Smooth muscle cell (in vitro differentiated cells): ENCODE measurements around the gene FGF19. TPM values are rescaled to one million over a fixed set of nuclear protein-coding genes. Genes with fewer than 3 reads are reported as not detected.
A peak's percentile ranks its signal among the peaks of the same experiment; 100 is the strongest.

ENCODE experiments used
- DNase-seq: peaks from one replicate; lab custom pipeline; 2025; ENCODE audit not compliant: unreplicated experiment; lab: John Stamatoyannopoulos, UW
- H2AFZ ChIP-seq: fragments of 200-600 bp; sonication (generic); 2 replicates; pipeline ENCODE4 v1.6.0; 2016; ENCODE audit warnings: antibody characterized with exemption, low read depth, mild to moderate bottlenecking
- H3F3A ChIP-seq: fragments of 200-600 bp; sonication (generic); 2 replicates; pipeline ENCODE4 v1.6.0; 2017; ENCODE audit warnings: antibody characterized with exemption, low read depth
- H3K27ac ChIP-seq: fragments of 200-600 bp; sonication (generic); 2 replicates; pipeline ENCODE4 v1.5.1; 2016; ENCODE audit warnings: low read depth, mild to moderate bottlenecking
- H3K27me3 ChIP-seq: fragments of 200-600 bp; sonication (generic); 2 replicates; pipeline ENCODE4 v1.6.1; 2016; ENCODE audit warnings: low read depth, mild to moderate bottlenecking
- H3K36me3 ChIP-seq: fragments of 200-600 bp; sonication (generic); 2 replicates; pipeline ENCODE4 v1.5.1; 2016; ENCODE audit warnings: low read depth
- H3K4me1 ChIP-seq: fragments of 200-600 bp; sonication (generic); 2 replicates; pipeline ENCODE4 v1.5.1; 2016; ENCODE audit warnings: low read depth
- H3K4me2 ChIP-seq: fragments of 200-600 bp; sonication (generic); 2 replicates; pipeline ENCODE4 v1.6.0; 2016; ENCODE audit warnings: mild to moderate bottlenecking
- H3K4me3 ChIP-seq: fragments of 200-600 bp; sonication (generic); 2 replicates; pipeline ENCODE4 v1.5.1; 2016; ENCODE audit warnings: mild to moderate bottlenecking
- H3K79me2 ChIP-seq: fragments of 200-600 bp; sonication (generic); 2 replicates; pipeline ENCODE4 v1.6.0; 2016; ENCODE audit warnings: low read depth, mild to moderate bottlenecking
- H3K9ac ChIP-seq: fragments of 200-600 bp; sonication (generic); 2 replicates; pipeline ENCODE4 v1.6.0; 2016; ENCODE audit warnings: low read depth
- H3K9me3 ChIP-seq: fragments of 200-600 bp; sonication (generic); replicated peaks from 2 replicates; pipeline ENCODE4 v1.5.1; 2016; ENCODE audit warnings: low read depth
- H4K20me1 ChIP-seq: fragments of 200-600 bp; sonication (generic); 2 replicates; pipeline ENCODE4 v1.6.0; 2016; ENCODE audit warnings: low read depth
- CTCF ChIP-seq: fragments of 200-600 bp; sonication (generic); IDR thresholded peaks from 2 replicates; pipeline ENCODE4 v1.5.1; 2017; ENCODE audit warnings: borderline replicate concordance, mild to moderate bottlenecking, antibody characterized with exemption; ENCODE audit not compliant: insufficient read depth, poor library complexity, severe bottlenecking
- WGBS: methylation state at CpG from one replicate; pipeline ENCODE4 v1.1.7; 2016; ENCODE audit warnings: low lambda C conversion rate; 5-methylcytosine and 5-hydroxymethylcytosine counted together
- polyA plus RNA-seq: library from polyadenylated mRNA; unstranded; fragments of >200 nt; fragmentation: Nextera tagmentation; extraction: Ambion mirVana; gene quantifications from 2 replicates; pipeline ENCODE4 v1.2.1, GENCODE V29; 2016
- total RNA-seq: library from RNA; depleted of rRNA; stranded (reverse); fragments of >200 nt; gene quantifications from 2 replicates; pipeline ENCODE4 v1.2.3, GENCODE V29; 2014

Gene FGF19
- total and polyA plus RNA-seq, 2 experiments from 2014 or later = not detected

- no peaks in the 10 kb centered on the region for H3K9me3 ChIP-seq
- H3K4me2 ChIP-seq = no peak overlapping the region
- H3K27ac ChIP-seq = no peak overlapping the region
- no peaks in the 10 kb centered on the region for H3K27me3 ChIP-seq
- H4K20me1 ChIP-seq = no peaks in the 10 kb centered on the region
- WGBS = 81% methylated on average over 11 of the region's 11 CpGs
- no peaks in the 10 kb centered on the region for H3K36me3 ChIP-seq
- no peaks in the 10 kb centered on the region for H3K79me2 ChIP-seq
- no peak overlapping the region for H3K4me3 ChIP-seq
- H2AFZ ChIP-seq = no peak overlapping the region
- no peak for TF ChIP-seq CTCF
- DNase-seq = no peak
- peaks cover 7% of the 10 kb centered on the region for H3K4me1 ChIP-seq
- no peaks in the 10 kb centered on the region for H3F3A ChIP-seq
- no peak overlapping the region for H3K9ac ChIP-seq
Measured at GRCh38 chr11:69750108-69750850, 46.5 kb upstream of the FGF19 start.

DNA sequence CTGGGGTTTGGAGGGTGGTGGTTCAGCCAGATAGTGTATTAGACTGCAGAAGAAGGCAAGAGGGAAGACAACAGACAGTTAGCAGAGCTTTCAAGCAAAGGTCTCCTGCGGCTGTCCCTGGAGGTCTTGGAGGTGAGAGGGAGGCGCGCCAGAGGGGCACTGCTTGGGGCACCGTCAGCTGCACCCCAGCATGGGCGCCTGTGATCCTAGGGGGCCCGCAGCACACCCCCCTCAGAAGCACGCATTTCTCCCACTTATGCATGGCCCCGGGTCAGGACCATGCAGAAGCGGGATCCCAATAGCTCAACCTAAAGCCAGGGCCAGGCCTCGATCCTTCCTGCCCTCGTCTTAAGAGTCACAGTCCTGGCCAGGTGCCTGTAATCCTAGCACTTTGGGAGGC is 44.8 kb upstream of the FGF19 start:
- H3K4me2 ChIP-seq = no peak overlapping the region
- H3K4me3 ChIP-seq = no peak overlapping the region
- no peak overlapping the region for H2AFZ ChIP-seq
- H3K27ac ChIP-seq = no peak overlapping the region
- no peaks in the 10 kb centered on the region for H3K9me3 ChIP-seq
- no peaks in the 10 kb centered on the region for H3K79me2 ChIP-seq
- H3K36me3 ChIP-seq = no peaks in the 10 kb centered on the region
- WGBS = 91% methylated on average over 11 of the region's 11 CpGs
- H3F3A ChIP-seq = no peaks in the 10 kb centered on the region
- no peak for DNase-seq
- H3K4me1 ChIP-seq = peaks cover 7% of the 10 kb centered on the region
- no peaks in the 10 kb centered on the region for H4K20me1 ChIP-seq
- no peak overlapping the region for H3K9ac ChIP-seq
- TF ChIP-seq CTCF = no peak
- H3K27me3 ChIP-seq = no peaks in the 10 kb centered on the region

DNA sequence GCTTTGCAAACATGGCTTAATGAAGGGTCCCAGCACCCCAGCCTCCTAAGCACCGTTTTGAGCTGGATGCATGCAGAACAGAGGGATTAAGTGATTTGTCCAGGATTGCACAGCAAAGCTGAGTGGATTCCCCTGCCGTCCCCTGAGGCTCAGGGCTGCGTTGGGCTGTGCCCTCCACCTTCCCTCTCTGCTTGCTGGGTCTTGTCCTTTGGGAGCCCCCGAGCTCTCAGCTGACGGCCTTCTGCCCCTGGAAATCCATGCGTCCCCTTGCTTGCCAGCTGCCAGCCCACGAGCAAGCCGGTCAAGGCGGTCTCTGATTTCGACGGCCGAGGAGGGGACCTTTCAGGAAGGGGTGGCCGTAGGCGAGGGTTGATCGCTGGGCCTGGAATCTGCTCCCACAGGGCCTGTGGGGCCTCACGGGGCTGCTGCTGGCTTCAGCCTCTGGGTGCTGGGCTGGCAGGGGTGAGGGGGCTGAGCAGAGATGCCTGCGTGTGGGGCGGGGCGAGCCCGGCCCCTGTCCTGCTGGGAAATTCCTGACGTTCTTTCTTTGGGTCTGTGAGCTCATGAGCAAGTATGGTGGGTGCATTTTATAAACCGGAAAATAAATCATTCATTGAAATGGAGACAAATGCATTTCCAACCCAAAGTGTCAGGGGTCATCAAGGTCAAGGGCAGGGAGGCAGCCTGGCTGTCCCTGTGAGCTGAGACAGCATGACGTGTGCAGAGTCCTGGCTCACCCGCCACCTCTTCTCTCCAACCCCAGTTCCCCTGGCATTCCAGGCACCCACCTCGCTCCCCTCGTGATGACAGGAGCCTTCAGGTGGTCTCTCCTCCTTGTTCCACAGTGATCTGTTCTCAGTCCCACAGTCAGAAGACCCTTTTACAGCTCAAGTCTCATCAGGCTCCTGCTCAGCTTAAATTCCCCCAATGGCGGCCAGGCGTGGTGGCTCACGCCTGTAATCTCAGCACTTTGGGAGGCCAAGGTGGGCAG is 43.2 kb upstream of the FGF19 start:
- no peak overlapping the region for H3K4me3 ChIP-seq
- H3F3A ChIP-seq = no peaks in the 10 kb centered on the region
- no peaks in the 10 kb centered on the region for H3K9me3 ChIP-seq
- H3K9ac ChIP-seq = no peak overlapping the region
- H4K20me1 ChIP-seq = no peaks in the 10 kb centered on the region
- H3K79me2 ChIP-seq = no peaks in the 10 kb centered on the region
- 69% methylated on average over 29 of the region's 29 CpGs for WGBS
- no peak for DNase-seq
- H3K4me1 ChIP-seq = peaks cover 7% of the 10 kb centered on the region
- peak overlapping the region; percentile 39 for H3K4me2 ChIP-seq
- H2AFZ ChIP-seq = no peak overlapping the region
- H3K27ac ChIP-seq = no peak overlapping the region
- no peaks in the 10 kb centered on the region for H3K27me3 ChIP-seq
- no peaks in the 10 kb centered on the region for H3K36me3 ChIP-seq
- TF ChIP-seq CTCF = no peak
